Measurements from ENCODE around the gene SEBOX.

Gene SEBOX

DNA sequence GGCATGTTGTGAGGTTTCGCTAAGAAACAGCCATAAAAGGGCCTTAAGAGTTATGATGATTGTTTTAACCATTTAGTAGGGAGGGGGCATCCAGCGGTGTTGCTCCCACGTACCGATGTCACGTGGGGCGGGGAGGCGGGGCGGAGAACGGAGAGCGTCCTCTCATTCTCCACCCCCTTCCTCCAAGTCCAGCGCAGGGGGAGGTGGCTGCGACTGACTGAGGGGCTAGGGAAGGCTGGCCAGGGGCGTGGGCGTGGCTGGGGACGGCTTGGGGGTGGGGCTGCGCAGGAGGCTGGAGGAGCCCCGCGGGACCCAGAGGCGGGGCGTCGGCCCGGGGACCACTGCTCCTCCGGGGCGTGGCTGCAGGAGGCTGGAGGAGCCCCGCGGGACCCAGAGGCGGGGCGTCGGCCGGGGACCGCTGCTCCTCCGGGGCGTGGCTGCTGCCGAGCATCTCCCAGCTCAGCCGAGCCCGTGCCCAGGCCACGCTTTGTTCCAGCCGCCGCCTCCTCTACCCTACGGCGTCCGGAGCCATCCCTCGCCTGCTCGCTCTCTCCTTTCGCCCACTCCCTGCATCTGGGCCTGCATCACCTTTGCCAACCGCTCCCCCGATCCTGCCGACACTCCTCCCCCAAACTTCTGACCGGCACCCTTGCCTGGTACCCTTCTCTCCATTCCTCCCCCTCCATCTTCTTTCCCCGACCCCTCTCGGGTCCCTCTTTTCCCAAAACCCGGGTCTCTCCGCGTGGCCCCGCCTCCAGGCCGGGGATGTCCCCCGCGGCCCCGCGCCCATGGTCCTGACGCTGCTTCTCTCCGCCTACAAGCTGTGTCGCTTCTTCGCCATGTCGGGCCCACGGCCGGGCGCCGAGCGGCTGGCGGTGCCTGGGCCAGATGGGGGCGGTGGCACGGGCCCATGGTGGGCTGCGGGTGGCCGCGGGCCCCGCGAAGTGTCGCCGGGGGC, 6.5 kb upstream of the SEBOX start, which contains the start of gene SARM1 (continued):
- TF ChIP-seq TSHZ1 (tag by site-specific recombination; IDR thresholded peaks at IDR 0.05; ENCODE audit: borderline replicate concordance) (no peak), ZNF658 (tag by site-specific recombination; IDR thresholded peaks at IDR 0.05) (no peak), EGR2 (tag by site-specific recombination; IDR thresholded peaks at IDR 0.05; ENCODE audit: low read depth) (peak; percentile 95), ZNF37A (tag by site-specific recombination; IDR thresholded peaks at IDR 0.05) (no peak), ATF2 (tag by site-specific recombination; IDR thresholded peaks at IDR 0.05; ENCODE audit: low read depth) (no peak), ZIC2 (tag by site-specific recombination; IDR thresholded peaks at IDR 0.05) (peak; percentile 29; the same call in 1 of the 2 replicates), ZNF747 (tag by site-specific recombination; IDR thresholded peaks at IDR 0.05) (no peak), CTCF (tag by site-specific recombination; IDR thresholded peaks at IDR 0.05) (0 out of 2 replicates have a peak, but pooled peaks have one; percentile 23), ZNF521 (tag by site-specific recombination; IDR thresholded peaks at IDR 0.05) (no peak), ZNF132 (tag by site-specific recombination; IDR thresholded peaks at IDR 0.05; ENCODE audit: borderline replicate concordance) (no peak), ZNF341 (tag by site-specific recombination; IDR thresholded peaks at IDR 0.05; ENCODE audit: low read depth) (peak; percentile 91), SP7 (tag by site-specific recombination; IDR thresholded peaks at IDR 0.05) (peak; percentile 47), MYNN (tag by site-specific recombination; IDR thresholded peaks at IDR 0.05; ENCODE audit: borderline replicate concordance) (0 out of 2 replicates have a peak, but pooled peaks have one; percentile 28), ZNF629 (tag by site-specific recombination; IDR thresholded peaks at IDR 0.05) (peak; percentile 25; the same call in 1 of the 2 replicates), ZNF473 (tag by site-specific recombination; IDR thresholded peaks at IDR 0.05) (no peak), ZEB2 (tag by site-specific recombination; IDR thresholded peaks at IDR 0.05) (peak; percentile 76; the same call in 1 of the 2 replicates), ZNF274 (IDR thresholded peaks at IDR 0.05; ENCODE audit: low read length) (no peak), ZNF274 (tag by site-specific recombination; IDR thresholded peaks at IDR 0.05; ENCODE audit: borderline replicate concordance) (no peak), ZNF292 (tag by site-specific recombination; IDR thresholded peaks at IDR 0.05; ENCODE audit: borderline replicate concordance, low read depth) (no peak), TCF7L2 (IDR thresholded peaks at IDR 0.05; ENCODE audit: borderline replicate concordance, low read depth, low read length) (peak; percentile 46; the same call in 1 of the 2 replicates), ZNF704 (tag by site-specific recombination; IDR thresholded peaks at IDR 0.05) (no peak), ZNF639 (tag by site-specific recombination; IDR thresholded peaks at IDR 0.05) (no peak; the same call in 1 of the 2 replicates)

Measured in HEK293 (cell line).